Upper lobe of left lung (tissue), 4 donors: ENCODE results near the gene IGSF9B.

Experiments used
- POLR2AphosphoS5 ChIP-seq, 2 donors: sonication (generic); formaldehyde crosslinking; IDR thresholded peaks; one replicate each; pipeline ENCODE4 v1.5.1; 2017; ENCODE audit warnings: antibody characterized with exemption in 2 of 2
- TF ChIP-seq, protein P1 (sequence below), 6 experiments: fragments of 450-650 bp in 4 of 6; fragments of 200-600 bp in 2 of 6; sonication (generic) in 2 of 6; IDR thresholded peaks; one replicate each; pipeline ENCODE4 v1.5.1; 2016 to 2019; ENCODE audit warnings: antibody characterized with exemption in 6 of 6

DNA sequence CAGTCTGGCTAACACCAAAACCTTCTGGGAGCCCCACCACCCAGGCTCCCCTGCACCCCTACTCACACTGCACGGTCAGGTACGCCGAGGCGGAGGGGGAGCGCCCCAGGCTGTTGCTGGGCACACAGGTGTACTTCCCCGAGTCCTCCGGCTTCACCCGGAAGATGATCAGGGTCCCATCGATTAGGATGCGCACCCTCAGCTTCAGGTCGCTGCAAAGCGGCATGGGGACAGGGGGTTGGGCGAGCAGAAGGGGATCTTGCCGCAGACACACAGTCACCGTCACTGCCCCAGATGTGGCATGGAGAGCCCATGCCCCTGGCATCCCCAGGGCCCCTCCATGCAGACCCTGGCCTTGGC is 21.2 kb downstream of the IGSF9B start:
- TF ChIP-seq, protein P1, sequence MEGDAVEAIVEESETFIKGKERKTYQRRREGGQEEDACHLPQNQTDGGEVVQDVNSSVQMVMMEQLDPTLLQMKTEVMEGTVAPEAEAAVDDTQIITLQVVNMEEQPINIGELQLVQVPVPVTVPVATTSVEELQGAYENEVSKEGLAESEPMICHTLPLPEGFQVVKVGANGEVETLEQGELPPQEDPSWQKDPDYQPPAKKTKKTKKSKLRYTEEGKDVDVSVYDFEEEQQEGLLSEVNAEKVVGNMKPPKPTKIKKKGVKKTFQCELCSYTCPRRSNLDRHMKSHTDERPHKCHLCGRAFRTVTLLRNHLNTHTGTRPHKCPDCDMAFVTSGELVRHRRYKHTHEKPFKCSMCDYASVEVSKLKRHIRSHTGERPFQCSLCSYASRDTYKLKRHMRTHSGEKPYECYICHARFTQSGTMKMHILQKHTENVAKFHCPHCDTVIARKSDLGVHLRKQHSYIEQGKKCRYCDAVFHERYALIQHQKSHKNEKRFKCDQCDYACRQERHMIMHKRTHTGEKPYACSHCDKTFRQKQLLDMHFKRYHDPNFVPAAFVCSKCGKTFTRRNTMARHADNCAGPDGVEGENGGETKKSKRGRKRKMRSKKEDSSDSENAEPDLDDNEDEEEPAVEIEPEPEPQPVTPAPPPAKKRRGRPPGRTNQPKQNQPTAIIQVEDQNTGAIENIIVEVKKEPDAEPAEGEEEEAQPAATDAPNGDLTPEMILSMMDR (IDR thresholded peaks at IDR 0.05), result no peak
- no peak for TF ChIP-seq POLR2AphosphoS5 (IDR thresholded peaks at IDR 0.05)
